HepG2 (cell line): Measurements from ENCODE around the gene HMGCLL1. TPM values are rescaled to one million over a fixed set of nuclear protein-coding genes. Genes with fewer than 3 reads are reported as not detected.

Experiments used
- ATAC-seq: fragments of 200-7000 bp; cut with Tn5 transposase; 3 replicates; pipeline ENCODE4 v1.9.1; 2020; ENCODE audit warnings: mild to moderate bottlenecking, moderate library complexity
- BruUV-seq: library from RNA; stranded (reverse); fragments of 400-500 nt; replicated peaks from 2 replicates; lab custom pipeline; 2021; lab: Mats Ljungman, UMichigan
- CTCF ChIA-PET: fragments of 300-600 bp; formaldehyde crosslinking; extraction: SDS; loops from one replicate; lab custom pipeline; 2021; ENCODE audit warnings: low total read pairs, inconsistent platforms, low intra/inter-chr PET ratio; lab: Yijun Ruan, JAX
- POLR2A ChIA-PET: fragments of 350-600 bp; sonication (Branson Sonifier 250); formaldehyde crosslinking; loops from one replicate; lab custom pipeline; 2020; ENCODE audit warnings: antibody characterized with exemption, inconsistent platforms; lab: Yijun Ruan, JAX
- DNase-seq: peaks from one replicate; pipeline ENCODE4 v3.0.0-alpha.2; 2015; ENCODE audit warnings: low spot score
- FAIRE-seq: peaks from 3 replicates; lab custom pipeline; 2011; peaks lifted over from hg19 to GRCh38; lab: Jason Lieb, UNC
- H2AFZ ChIP-seq: one replicate; pipeline ENCODE4 v1.6.1; 2011; ENCODE audit warnings: low read length, inconsistent platforms
- H3K27ac ChIP-seq: fragments of 300-600 bp; 3 replicates; pipeline ENCODE4 v1.8.0; 2011; ENCODE audit warnings: mixed run types, mild to moderate bottlenecking, mixed read lengths, low read length, inconsistent platforms; ENCODE audit not compliant: insufficient read depth; ENCODE audit errors: extremely low read length
- H3K27me3 ChIP-seq, 2 experiments: fragments of 200-600 bp in 1 of 2; 2 replicates in 1 of 2; 3 replicates in 1 of 2; pipeline versions ENCODE4 v1.6.0 to v1.8.0; 2011; ENCODE audit warnings: low read length in 2 of 2, mild to moderate bottlenecking in 2 of 2, moderate library complexity in 2 of 2, inconsistent platforms in 1 of 2; ENCODE audit not compliant: insufficient read depth in 2 of 2, control insufficient read depth in 1 of 2
- H3K36me3 ChIP-seq, 2 experiments: fragments of 200-600 bp in 1 of 2; replicated peaks in 1 of 2; 2 replicates in 1 of 2; 3 replicates in 1 of 2; pipeline versions ENCODE4 v1.5.1 to v1.8.0; 2011; ENCODE audit warnings: low read length in 2 of 2, inconsistent platforms in 1 of 2; ENCODE audit not compliant: insufficient read depth in 2 of 2, control insufficient read depth in 1 of 2
- H3K4me1 ChIP-seq: 2 replicates; pipeline ENCODE4 v1.5.1; 2012; ENCODE audit warnings: low read length, inconsistent platforms; ENCODE audit not compliant: insufficient read depth
- H3K4me2 ChIP-seq: 2 replicates; pipeline ENCODE4 v1.6.0; 2011; ENCODE audit warnings: low read depth, low read length, inconsistent platforms
- H3K4me3 ChIP-seq, 3 experiments: fragments of 200-600 bp in 1 of 3; sonication (generic), shearing (Covaris generic) in 1 of 3; replicated peaks in 1 of 3; 2 replicates each; pipeline ENCODE4 v1.5.1; 2011 to 2016; ENCODE audit warnings: low read length in 3 of 3, inconsistent platforms in 2 of 3, low read depth in 2 of 3, mild to moderate bottlenecking in 2 of 3, control low read depth in 1 of 3, mixed read lengths in 1 of 3; ENCODE audit not compliant: insufficient read depth in 1 of 3
- H3K79me2 ChIP-seq: one replicate; pipeline ENCODE4 v1.6.1; 2011; ENCODE audit warnings: low read length, inconsistent platforms; ENCODE audit not compliant: insufficient read depth
- H3K9ac ChIP-seq: 2 replicates; pipeline ENCODE4 v1.6.0; 2011; ENCODE audit warnings: mild to moderate bottlenecking, low read depth, low read length, inconsistent platforms; ENCODE audit not compliant: insufficient read depth
- H3K9me3 ChIP-seq: 2 replicates; pipeline ENCODE4 v1.5.1; 2012; ENCODE audit warnings: mild to moderate bottlenecking, low read length
- H4K20me1 ChIP-seq: 2 replicates; pipeline ENCODE4 v1.6.0; 2011; ENCODE audit warnings: inconsistent platforms, mild to moderate bottlenecking, low read length, moderate library complexity; ENCODE audit not compliant: insufficient read depth
- CCDC6 ChIP-seq: sonication (generic); formaldehyde crosslinking; IDR thresholded peaks from 2 replicates; pipeline ENCODE4 v1.8.1; 2022; ENCODE audit warnings: mild to moderate bottlenecking, missing genetic modification reagents, moderate library complexity
- MATR3 ChIP-seq: sonication (generic); formaldehyde crosslinking; IDR thresholded peaks from 2 replicates; pipeline ENCODE4 v1.4.0; 2020; ENCODE audit warnings: missing genetic modification reagents
- MYNN ChIP-seq: sonication (generic); formaldehyde crosslinking; IDR thresholded peaks from 2 replicates; pipeline ENCODE4 v1.4.0; 2020; ENCODE audit warnings: mild to moderate bottlenecking, low read depth, missing genetic modification reagents
- NFE2L2 ChIP-seq: fragments of 150-350 bp; IDR thresholded peaks from 2 replicates; pipeline ENCODE4 v1.6.1; 2014; ENCODE audit warnings: low read length
- PITX1 ChIP-seq: sonication (generic); formaldehyde crosslinking; IDR thresholded peaks from 2 replicates; pipeline ENCODE4 v1.5.1; 2020; ENCODE audit warnings: mild to moderate bottlenecking, missing genetic modification reagents
- POLR2G ChIP-seq: fragments of 200-400 bp; formaldehyde crosslinking; IDR thresholded peaks from 2 replicates; pipeline ENCODE4 v1.6.1; 2018; ENCODE audit warnings: mild to moderate bottlenecking, low read depth, low read length, moderate library complexity
- SMAD9 ChIP-seq: sonication (generic); formaldehyde crosslinking; IDR thresholded peaks from 2 replicates; pipeline ENCODE4 v1.5.1; 2020; ENCODE audit warnings: mild to moderate bottlenecking, missing genetic modification reagents
- TOPORS ChIP-seq: sonication (generic); formaldehyde crosslinking; IDR thresholded peaks from 2 replicates; pipeline ENCODE4 v1.8.0; 2023; ENCODE audit warnings: mild to moderate bottlenecking, missing genetic modification reagents
- ZFP1 ChIP-seq: IDR thresholded peaks from 2 replicates; pipeline ENCODE4 v1.6.1; 2016
- ZFP62 ChIP-seq: sonication (generic); formaldehyde crosslinking; IDR thresholded peaks from 2 replicates; pipeline ENCODE4 v1.4.0; 2020; ENCODE audit warnings: missing genetic modification reagents
- ZNF616 ChIP-seq: sonication (generic); formaldehyde crosslinking; IDR thresholded peaks from 2 replicates; pipeline ENCODE4 v1.5.0; 2020; ENCODE audit warnings: low read depth, mild to moderate bottlenecking, missing genetic modification reagents
- ZNF749 ChIP-seq: sonication (generic); formaldehyde crosslinking; IDR thresholded peaks from 2 replicates; pipeline ENCODE4 v1.8.0; 2022; ENCODE audit warnings: mild to moderate bottlenecking, missing genetic modification reagents, moderate library complexity, borderline replicate concordance
- WGBS: methylation state at CpG from one replicate; pipeline ENCODE4 v1.1.6; 2017; ENCODE audit warnings: low lambda C conversion rate; 5-methylcytosine and 5-hydroxymethylcytosine counted together
- in situ Hi-C: cut with HindIII; loops from 2 replicates; pipeline ENCODE4 v1.10.0; 2017; ENCODE audit warnings: low pct_unique_long_range_greater_than_20kb; ENCODE audit not compliant: extremely low pct_ligation_motif_present
- intact Hi-C: fragments of 100-400 bp; cut with micrococcal nuclease; formaldehyde crosslinking; loops from one replicate; pipeline ENCODE4 v1.10.0; 2022; ENCODE audit not compliant: unreplicated experiment
- polyA plus RNA-seq, 8 experiments: library from polyadenylated mRNA; depleted of rRNA in 3 of 8; stranded (reverse) in 7 of 8; unstranded in 1 of 8; fragments of >200 nt; fragmentation: Illumina TruSeq in 4 of 8; extraction: Trizol in 4 of 8; gene quantifications; 2 replicates each; pipeline versions ENCODE4 v1.2.1 to v1.2.3, GENCODE V29; 2011 to 2016; ENCODE audit warnings: low read depth in 4 of 8, missing spikeins in 1 of 8, mixed read lengths in 1 of 8; ENCODE audit not compliant: insufficient read depth in 1 of 8
- total RNA-seq, 5 experiments: library from RNA; depleted of rRNA; stranded (reverse); fragments of >200 nt; fragmentation: Illumina TruSeq; extraction: Trizol; gene quantifications; 2 replicates each; pipeline ENCODE4 v1.2.3, GENCODE V29; 2016; ENCODE audit warnings: low read depth in 1 of 5
- TF ChIP-seq, protein P1 (sequence below): sonication (generic); formaldehyde crosslinking; IDR thresholded peaks from 2 replicates; pipeline ENCODE4 v1.8.1; 2023; ENCODE audit warnings: missing genetic modification reagents, inconsistent platforms, borderline replicate concordance
- TF ChIP-seq, protein P2 (sequence below): sonication (generic); formaldehyde crosslinking; IDR thresholded peaks from 2 replicates; pipeline ENCODE4 v1.5.0; 2020; ENCODE audit warnings: mild to moderate bottlenecking, missing genetic modification reagents
- TF ChIP-seq, protein P3 (sequence below): sonication (generic); formaldehyde crosslinking; IDR thresholded peaks from 2 replicates; pipeline ENCODE4 v1.5.0; 2020; ENCODE audit warnings: missing genetic modification reagents
- TF ChIP-seq, protein P4 (sequence below): sonication (generic); formaldehyde crosslinking; IDR thresholded peaks from 2 replicates; pipeline ENCODE4 v1.4.0; 2020; ENCODE audit warnings: mild to moderate bottlenecking, low read depth, missing genetic modification reagents

Gene HMGCLL1
- total and polyA plus RNA-seq, 2 of the 13 experiments (the other 11 are each of a cell fraction or from before 2014, with no cell fraction given), result not detected

GRCh38 chr6:55567558-55567957 lies 11.4 kb downstream of the HMGCLL1 start (continued):
- TF ChIP-seq, protein P1, sequence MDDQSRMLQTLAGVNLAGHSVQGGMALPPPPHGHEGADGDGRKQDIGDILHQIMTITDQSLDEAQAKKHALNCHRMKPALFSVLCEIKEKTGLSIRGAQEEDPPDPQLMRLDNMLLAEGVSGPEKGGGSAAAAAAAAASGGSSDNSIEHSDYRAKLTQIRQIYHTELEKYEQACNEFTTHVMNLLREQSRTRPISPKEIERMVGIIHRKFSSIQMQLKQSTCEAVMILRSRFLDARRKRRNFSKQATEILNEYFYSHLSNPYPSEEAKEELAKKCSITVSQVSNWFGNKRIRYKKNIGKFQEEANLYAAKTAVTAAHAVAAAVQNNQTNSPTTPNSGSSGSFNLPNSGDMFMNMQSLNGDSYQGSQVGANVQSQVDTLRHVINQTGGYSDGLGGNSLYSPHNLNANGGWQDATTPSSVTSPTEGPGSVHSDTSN, result no peak

- H4K20me1 ChIP-seq, result no peaks in the 10 kb centered on the region; the same call in 1 of the 2 replicates
- H3K4me1 ChIP-seq, result no peaks in the 10 kb centered on the region
- H3K36me3 ChIP-seq, result no peaks in the 10 kb centered on the region
- no peaks in the 10 kb centered on the region for H3K79me2 ChIP-seq
- BruUV-seq, result no TSS peak
- H3K4me2 ChIP-seq, result no peak overlapping the region
- H3K9me3 ChIP-seq, result no peaks in the 10 kb centered on the region
- ChIA-PET CTCF (no interaction called here), POLR2A (no interaction called here)
- H3K9ac ChIP-seq, result no peak overlapping the region
- intact Hi-C loops, result no loop called here
- FAIRE-seq (no peak), ATAC-seq (no peak), DNase-seq (no peak)
- no peak overlapping the region for H3K27ac ChIP-seq
- H2AFZ ChIP-seq, result no peak overlapping the region
- in situ Hi-C loops, result no loop called here
- no peak overlapping the region for H3K4me3 ChIP-seq
- no peaks in the 10 kb centered on the region for H3K27me3 ChIP-seq
- 2% methylated on average over 4 of the region's 4 CpGs for WGBS
- TF ChIP-seq, protein P2, sequence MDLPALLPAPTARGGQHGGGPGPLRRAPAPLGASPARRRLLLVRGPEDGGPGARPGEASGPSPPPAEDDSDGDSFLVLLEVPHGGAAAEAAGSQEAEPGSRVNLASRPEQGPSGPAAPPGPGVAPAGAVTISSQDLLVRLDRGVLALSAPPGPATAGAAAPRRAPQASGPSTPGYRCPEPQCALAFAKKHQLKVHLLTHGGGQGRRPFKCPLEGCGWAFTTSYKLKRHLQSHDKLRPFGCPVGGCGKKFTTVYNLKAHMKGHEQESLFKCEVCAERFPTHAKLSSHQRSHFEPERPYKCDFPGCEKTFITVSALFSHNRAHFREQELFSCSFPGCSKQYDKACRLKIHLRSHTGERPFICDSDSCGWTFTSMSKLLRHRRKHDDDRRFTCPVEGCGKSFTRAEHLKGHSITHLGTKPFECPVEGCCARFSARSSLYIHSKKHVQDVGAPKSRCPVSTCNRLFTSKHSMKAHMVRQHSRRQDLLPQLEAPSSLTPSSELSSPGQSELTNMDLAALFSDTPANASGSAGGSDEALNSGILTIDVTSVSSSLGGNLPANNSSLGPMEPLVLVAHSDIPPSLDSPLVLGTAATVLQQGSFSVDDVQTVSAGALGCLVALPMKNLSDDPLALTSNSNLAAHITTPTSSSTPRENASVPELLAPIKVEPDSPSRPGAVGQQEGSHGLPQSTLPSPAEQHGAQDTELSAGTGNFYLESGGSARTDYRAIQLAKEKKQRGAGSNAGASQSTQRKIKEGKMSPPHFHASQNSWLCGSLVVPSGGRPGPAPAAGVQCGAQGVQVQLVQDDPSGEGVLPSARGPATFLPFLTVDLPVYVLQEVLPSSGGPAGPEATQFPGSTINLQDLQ (CRISPR knock-in tag), result no peak
- TF ChIP-seq ZNF749 (CRISPR knock-in tag) (no peak), TOPORS (CRISPR knock-in tag) (no peak), MATR3 (CRISPR knock-in tag) (no peak), PITX1 (CRISPR knock-in tag) (no peak), NFE2L2 (no peak), POLR2G (no peak), ZFP62 (CRISPR knock-in tag) (no peak), ZFP1 (CRISPR knock-in tag) (no peak), SMAD9 (CRISPR knock-in tag) (no peak), MYNN (CRISPR knock-in tag) (no peak), CCDC6 (CRISPR knock-in tag) (no peak), ZNF616 (CRISPR knock-in tag) (no peak)
- TF ChIP-seq, protein P3, sequence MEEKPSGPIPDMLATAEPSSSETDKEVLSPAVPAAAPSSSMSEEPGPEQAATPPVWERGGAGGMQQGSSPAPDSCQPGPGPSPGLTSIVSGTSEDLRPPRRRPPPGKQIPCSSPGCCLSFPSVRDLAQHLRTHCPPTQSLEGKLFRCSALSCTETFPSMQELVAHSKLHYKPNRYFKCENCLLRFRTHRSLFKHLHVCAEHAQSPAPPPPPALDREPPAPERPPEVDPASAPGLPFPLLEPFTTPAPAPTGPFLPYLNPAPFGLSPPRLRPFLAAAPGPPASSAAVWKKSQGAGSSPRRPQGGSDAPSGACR (CRISPR knock-in tag), result no peak
- TF ChIP-seq, protein P4, sequence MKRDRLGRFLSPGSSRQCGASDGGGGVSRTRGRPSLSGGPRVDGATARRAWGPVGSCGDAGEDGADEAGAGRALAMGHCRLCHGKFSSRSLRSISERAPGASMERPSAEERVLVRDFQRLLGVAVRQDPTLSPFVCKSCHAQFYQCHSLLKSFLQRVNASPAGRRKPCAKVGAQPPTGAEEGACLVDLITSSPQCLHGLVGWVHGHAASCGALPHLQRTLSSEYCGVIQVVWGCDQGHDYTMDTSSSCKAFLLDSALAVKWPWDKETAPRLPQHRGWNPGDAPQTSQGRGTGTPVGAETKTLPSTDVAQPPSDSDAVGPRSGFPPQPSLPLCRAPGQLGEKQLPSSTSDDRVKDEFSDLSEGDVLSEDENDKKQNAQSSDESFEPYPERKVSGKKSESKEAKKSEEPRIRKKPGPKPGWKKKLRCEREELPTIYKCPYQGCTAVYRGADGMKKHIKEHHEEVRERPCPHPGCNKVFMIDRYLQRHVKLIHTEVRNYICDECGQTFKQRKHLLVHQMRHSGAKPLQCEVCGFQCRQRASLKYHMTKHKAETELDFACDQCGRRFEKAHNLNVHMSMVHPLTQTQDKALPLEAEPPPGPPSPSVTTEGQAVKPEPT, result no peak
These were observed 12.8 kb downstream of the HMGCLL1 start for GRCh38 chr6:55566036-55566710.
